Measurements from ENCODE around the gene NUDT16L1. TPM values are rescaled to one million over a fixed set of nuclear protein-coding genes. Genes with fewer than 3 reads are reported as not detected.

NUDT16L1 gene
- polyA plus RNA-seq, 1 of the 3 experiments (the other 2 are of a cell fraction): 45.8 TPM

GRCh38 chr16:4693956-4694641, 737 bp downstream of the NUDT16L1 start:
- Histone ChIP-seq H2AFZ (ENCODE audit: low read depth) (peak overlapping the region; percentile 51; the same call in 1 of the 2 replicates), H3K79me2 (ENCODE audit: insufficient read depth) (peaks cover 11% of the 10 kb centered on the region; the same call in 1 of the 2 replicates), H3K4me2 (peak overlapping the region; percentile 94), H3K9me3 (no peaks in the 10 kb centered on the region), H3K36me3 (replicated peaks in 1 of 2; ENCODE audit: control insufficient read depth in 1 of 2, insufficient read depth in 2 of 2, low read length in 1 of 2) (peaks cover 7 to 43% of the 10 kb centered on the region in 2 experiments), H3K4me3 (ENCODE audit: low read depth in 2 of 2, low read length in 1 of 2) (peak overlapping the region; percentile 91 to 97), H3K9me2 (no peaks in the 10 kb centered on the region), H3F3A (replicated peaks; ENCODE audit: insufficient read depth) (peaks cover 17% of the 10 kb centered on the region), H3K27me3 (ENCODE audit: insufficient read depth) (no peaks in the 10 kb centered on the region), H4K20me1 (ENCODE audit: insufficient read depth) (no peaks in the 10 kb centered on the region), H3K9ac (peak overlapping the region; percentile 82), H3K4me1 (ENCODE audit: control insufficient read depth in 1 of 2, insufficient read depth in 2 of 2, low read depth in 1 of 2, low read length in 1 of 2) (peaks cover 0 to 26% of the 10 kb centered on the region in 2 experiments; a peak in 1 of 4 replicates), H3K27ac (ENCODE audit: low read depth in 2 of 2, low read length in 1 of 2) (peak overlapping the region; percentile 47 to 88; a peak in 3 of 4 replicates)
- peak; percentile 89 for DNase-seq
- CTCF ChIA-PET: interaction anchor here (0.9 to 2.9 kb wide), 5 partner anchors 44 to 262 kb away, joined by 3 to 16 read pairs (median 4); partner anchors contain the start of gene PPL
- POLR2A ChIA-PET: interaction anchor here (1.0 to 2.3 kb wide), 4 partner anchors 11 to 40 kb away, joined by 3 to 8 read pairs (median 4); partner anchors contain the start of genes ANKS3 and DNAAF8
- WGBS (ENCODE audit: low lambda C conversion rate): 21% methylated on average over 8 of the region's 54 CpGs
- TF ChIP-seq MXI1 (IDR thresholded peaks at IDR 0.05; ENCODE audit: low read depth, low read length): peak; percentile 37; the same call in 1 of the 2 replicates
- 0 out of 2 replicates have a peak, but pooled peaks have one; percentile 20 for TF ChIP-seq ZBTB33 (IDR thresholded peaks at IDR 0.05; ENCODE audit: borderline replicate concordance, low read depth)
- TF ChIP-seq JUND (IDR thresholded peaks at IDR 0.05): no peak
- no peak for TF ChIP-seq NFIC (IDR thresholded peaks at IDR 0.05; ENCODE audit: borderline replicate concordance)

- Histone ChIP-seq H3K27ac (ENCODE audit: low read depth in 2 of 2, low read length in 1 of 2) (peak overlapping the region in 1 of 2 experiments; percentile 88; a peak in 2 of 4 replicates), H3K79me2 (ENCODE audit: insufficient read depth) (peaks cover 11% of the 10 kb centered on the region; the same call in 1 of the 2 replicates), H4K20me1 (ENCODE audit: insufficient read depth) (no peaks in the 10 kb centered on the region), H3K9me2 (no peaks in the 10 kb centered on the region), H3K4me2 (peak overlapping the region; percentile 94), H3K36me3 (replicated peaks in 1 of 2; ENCODE audit: control insufficient read depth in 1 of 2, insufficient read depth in 2 of 2, low read length in 1 of 2) (peaks cover 11 to 50% of the 10 kb centered on the region in 2 experiments), H3K4me1 (ENCODE audit: control insufficient read depth in 1 of 2, insufficient read depth in 2 of 2, low read depth in 1 of 2, low read length in 1 of 2) (peaks cover 0 to 26% of the 10 kb centered on the region in 2 experiments; a peak in 1 of 4 replicates), H3K9ac (peak overlapping the region; percentile 82; the same call in 1 of the 2 replicates), H3K27me3 (ENCODE audit: insufficient read depth) (no peaks in the 10 kb centered on the region), H2AFZ (ENCODE audit: low read depth) (no peak overlapping the region), H3K9me3 (no peaks in the 10 kb centered on the region), H3K4me3 (ENCODE audit: low read depth in 2 of 2, low read length in 1 of 2) (peak overlapping the region; percentile 91 to 97), H3F3A (replicated peaks; ENCODE audit: insufficient read depth) (peaks cover 17% of the 10 kb centered on the region)
- CTCF ChIA-PET: interaction anchor here (0.9 to 2.9 kb wide), 8 partner anchors 18 to 262 kb away, joined by 3 to 16 read pairs (median 4); no protein-coding TSS in a partner anchor
- POLR2A ChIA-PET: interaction anchor here (1.4 to 2.3 kb wide), 2 partner anchors 10 to 40 kb away, joined by 4 to 8 read pairs; partner anchors contain the start of genes ANKS3 and DNAAF8
- peak; percentile 58 for DNase-seq
- WGBS (ENCODE audit: low lambda C conversion rate): 63% methylated on average over 24 of the region's 26 CpGs
- TF ChIP-seq RXRA (IDR thresholded peaks at IDR 0.05; ENCODE audit: borderline replicate concordance, low read depth): no peak
Measured at GRCh38 chr16:4694642-4695451, 1.5 kb downstream of the NUDT16L1 start.
